Measurements from ENCODE around the gene RHBDF2.

- no peak for TF ChIP-seq EP300 (IDR thresholded peaks at IDR 0.05)
- TF ChIP-seq, protein P1, sequence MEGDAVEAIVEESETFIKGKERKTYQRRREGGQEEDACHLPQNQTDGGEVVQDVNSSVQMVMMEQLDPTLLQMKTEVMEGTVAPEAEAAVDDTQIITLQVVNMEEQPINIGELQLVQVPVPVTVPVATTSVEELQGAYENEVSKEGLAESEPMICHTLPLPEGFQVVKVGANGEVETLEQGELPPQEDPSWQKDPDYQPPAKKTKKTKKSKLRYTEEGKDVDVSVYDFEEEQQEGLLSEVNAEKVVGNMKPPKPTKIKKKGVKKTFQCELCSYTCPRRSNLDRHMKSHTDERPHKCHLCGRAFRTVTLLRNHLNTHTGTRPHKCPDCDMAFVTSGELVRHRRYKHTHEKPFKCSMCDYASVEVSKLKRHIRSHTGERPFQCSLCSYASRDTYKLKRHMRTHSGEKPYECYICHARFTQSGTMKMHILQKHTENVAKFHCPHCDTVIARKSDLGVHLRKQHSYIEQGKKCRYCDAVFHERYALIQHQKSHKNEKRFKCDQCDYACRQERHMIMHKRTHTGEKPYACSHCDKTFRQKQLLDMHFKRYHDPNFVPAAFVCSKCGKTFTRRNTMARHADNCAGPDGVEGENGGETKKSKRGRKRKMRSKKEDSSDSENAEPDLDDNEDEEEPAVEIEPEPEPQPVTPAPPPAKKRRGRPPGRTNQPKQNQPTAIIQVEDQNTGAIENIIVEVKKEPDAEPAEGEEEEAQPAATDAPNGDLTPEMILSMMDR (IDR thresholded peaks at IDR 0.05), result no peak
- TF ChIP-seq POLR2AphosphoS5 (IDR thresholded peaks at IDR 0.05), result no peak
- no peak for TF ChIP-seq POLR2A (IDR thresholded peaks at IDR 0.05)
These were observed 37.8 kb upstream of the RHBDF2 start for GRCh38 chr17:76538941-76539570.

Data from stomach (tissue), 4 donors.